ENCODE measurements around the gene LSAMP. TPM values are rescaled to one million over a fixed set of nuclear protein-coding genes. Genes with fewer than 3 reads are reported as not detected.

The LSAMP gene
- total and polyA plus RNA-seq, 2 of the 4 experiments (the other 2 are of a cell fraction) = 7.9 to 8.0 TPM

DNA sequence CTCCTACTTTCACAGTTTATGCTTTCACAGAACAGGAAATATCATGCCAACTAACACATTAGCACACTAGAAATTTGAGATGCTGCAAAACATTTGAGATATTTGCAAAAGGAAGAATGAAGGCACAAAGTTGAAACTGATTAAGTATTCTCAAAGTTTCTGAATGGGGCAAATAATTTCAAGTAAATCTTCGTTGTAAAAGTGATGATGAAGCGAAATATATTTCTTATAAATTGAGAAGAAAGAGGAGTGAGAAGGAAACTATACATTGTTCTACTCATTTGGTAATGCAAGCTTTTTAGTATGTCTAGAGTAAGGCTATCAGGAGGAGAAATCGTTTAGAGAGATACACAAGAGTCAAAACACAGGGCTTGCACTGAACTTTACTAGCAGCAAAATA lies 24.3 kb upstream of the LSAMP start:
- Histone ChIP-seq H3K9me1 (ENCODE audit: insufficient read depth, low read length) (no peaks in the 10 kb centered on the region), H3K27ac (ENCODE audit: insufficient read depth, low read length) (no peak overlapping the region), H3K4me2 (ENCODE audit: low read depth, low read length) (no peak overlapping the region), H4K91ac (ENCODE audit: insufficient read depth, low read depth, low read length) (no peak overlapping the region), H3K79me1 (ENCODE audit: low read depth in 1 of 2, low read length in 2 of 2) (no peaks in the 10 kb centered on the region), H3K14ac (replicated peaks; ENCODE audit: low read depth, low read length) (no peak overlapping the region), H4K20me1 (ENCODE audit: insufficient read depth, low read length) (no peaks in the 10 kb centered on the region), H3K18ac (ENCODE audit: low read depth, low read length) (no peak overlapping the region), H2BK120ac (ENCODE audit: low read depth, low read length) (no peak overlapping the region), H4K8ac (ENCODE audit: low read depth in 2 of 2, low read length in 2 of 2) (no peak overlapping the region), H2AK9ac (replicated peaks; ENCODE audit: low read depth, low read length, poor library complexity) (no peak overlapping the region), H3K23ac (ENCODE audit: low read depth, low read length) (no peak overlapping the region), H4K5ac (ENCODE audit: low read depth, low read length) (no peak overlapping the region), H2AK5ac (ENCODE audit: low read depth, low read length) (no peak overlapping the region), H3K4me3 (ENCODE audit: insufficient read depth, low read depth, low read length) (no peak overlapping the region), H3K27me3 (ENCODE audit: control insufficient read depth, insufficient read depth, low read length) (no peaks in the 10 kb centered on the region), H3K36me3 (ENCODE audit: control insufficient read depth, insufficient read depth, low read length) (no peaks in the 10 kb centered on the region), H2BK5ac (ENCODE audit: low read depth, low read length, poor library complexity, severe bottlenecking) (no peak overlapping the region), H2BK20ac (ENCODE audit: low read depth, low read length) (no peak overlapping the region), H3K4me1 (ENCODE audit: control insufficient read depth, insufficient read depth, low read length) (no peaks in the 10 kb centered on the region), H3K56ac (ENCODE audit: extremely low read depth, insufficient read depth, low read length) (no peak overlapping the region), H2AFZ (replicated peaks; ENCODE audit: low read length, poor library complexity) (no peak overlapping the region), H3K9ac (ENCODE audit: low read depth, low read length) (no peak overlapping the region), H3K9me3 (ENCODE audit: control insufficient read depth, insufficient read depth, low read length) (no peaks in the 10 kb centered on the region), H3K4ac (ENCODE audit: low read depth, low read length) (no peak overlapping the region), H2BK15ac (ENCODE audit: low read depth, low read length) (no peak overlapping the region)
- intact Hi-C loops (cut with micrococcal nuclease) = no loop called here
- in situ Hi-C loops (cut with MboI; ENCODE audit: low sequenced_read_pairs) = no loop called here
- no peak for TF ChIP-seq NFE2L2 (IDR thresholded peaks at IDR 0.05; ENCODE audit: low read depth, low read length)
- TF ChIP-seq MAFK (IDR thresholded peaks at IDR 0.05; ENCODE audit: low read depth, low read length) = peak; percentile 78
- no peak for TF ChIP-seq MXI1 (IDR thresholded peaks at IDR 0.05; ENCODE audit: borderline replicate concordance, low read depth, low read length)
- dilution Hi-C loops (cut with HindIII; ENCODE audit: low sequenced_read_pairs, unreplicated experiment) = no loop called here
- no TSS peak for BruUV-seq (replicated peaks)
- DNase-seq (no peak), ATAC-seq (ENCODE audit: low read depth) (no peak)
- POLR2A ChIA-PET (ENCODE audit: unreplicated experiment) = no interaction called here
- CTCF ChIA-PET = no interaction called here
- 100% methylated on average over 2 of the region's 3 CpGs; no CpG with 5 or more reads in 1 of the 2 experiments for WGBS, 2 experiments (ENCODE audit: extremely low coverage in 2 of 2, insufficient read length in 1 of 2)
